ENCODE measurements around the gene GNAT1.

GRCh38 chr3:50150863-50151686 is 40.3 kb upstream of the GNAT1 start:
- TF ChIP-seq POLR2A (IDR thresholded peaks at IDR 0.05), result no peak
- TF ChIP-seq CTCF (IDR thresholded peaks at IDR 0.05), result no peak

Measured in breast epithelium (tissue), 3 donors.